GM18502 (cell line): ENCODE measurements around the gene RBCK1.

ENCODE experiments used
- ATAC-seq: cut with Tn5 transposase; IDR thresholded peaks from one replicate; pipeline ENCODE4 v1.9.1; 2021; ENCODE audit warnings: mild to moderate bottlenecking; ENCODE audit not compliant: unreplicated experiment, poor library complexity

The RBCK1 gene

DNA sequence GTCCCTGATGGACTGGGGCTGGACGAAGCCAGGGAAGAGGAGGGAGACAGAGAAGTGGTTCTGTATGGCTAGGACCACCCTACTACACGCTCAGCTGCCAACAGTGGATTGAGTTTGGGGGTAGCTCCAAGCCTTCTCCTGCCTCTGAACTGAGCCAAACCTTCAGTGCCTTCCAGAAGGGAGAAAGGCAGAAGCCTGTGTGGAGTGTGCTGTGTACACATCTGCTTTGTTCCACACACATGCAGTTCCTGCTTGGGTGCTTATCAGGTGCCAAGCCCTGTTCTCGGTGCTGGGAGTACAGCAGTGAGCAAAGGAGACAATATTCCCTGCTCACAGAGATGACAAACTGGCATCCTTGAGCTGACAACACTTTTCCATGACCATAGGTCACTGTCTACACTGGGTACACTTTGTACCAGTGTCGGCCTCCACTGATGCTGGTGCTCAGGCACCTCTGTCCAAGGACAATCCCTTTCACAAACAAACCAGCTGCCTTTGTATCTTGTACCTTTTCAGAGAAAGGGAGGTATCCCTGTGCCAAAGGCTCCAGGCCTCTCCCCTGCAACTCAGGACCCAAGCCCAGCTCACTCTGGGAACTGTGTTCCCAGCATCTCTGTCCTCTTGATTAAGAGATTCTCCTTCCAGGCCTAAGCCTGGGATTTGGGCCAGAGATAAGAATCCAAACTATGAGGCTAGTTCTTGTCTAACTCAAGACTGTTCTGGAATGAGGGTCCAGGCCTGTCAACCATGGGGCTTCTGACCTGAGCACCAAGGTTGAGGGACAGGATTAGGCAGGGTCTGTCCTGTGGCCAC is 11.3 kb upstream of the RBCK1 start:
- no peak for ATAC-seq

DNA sequence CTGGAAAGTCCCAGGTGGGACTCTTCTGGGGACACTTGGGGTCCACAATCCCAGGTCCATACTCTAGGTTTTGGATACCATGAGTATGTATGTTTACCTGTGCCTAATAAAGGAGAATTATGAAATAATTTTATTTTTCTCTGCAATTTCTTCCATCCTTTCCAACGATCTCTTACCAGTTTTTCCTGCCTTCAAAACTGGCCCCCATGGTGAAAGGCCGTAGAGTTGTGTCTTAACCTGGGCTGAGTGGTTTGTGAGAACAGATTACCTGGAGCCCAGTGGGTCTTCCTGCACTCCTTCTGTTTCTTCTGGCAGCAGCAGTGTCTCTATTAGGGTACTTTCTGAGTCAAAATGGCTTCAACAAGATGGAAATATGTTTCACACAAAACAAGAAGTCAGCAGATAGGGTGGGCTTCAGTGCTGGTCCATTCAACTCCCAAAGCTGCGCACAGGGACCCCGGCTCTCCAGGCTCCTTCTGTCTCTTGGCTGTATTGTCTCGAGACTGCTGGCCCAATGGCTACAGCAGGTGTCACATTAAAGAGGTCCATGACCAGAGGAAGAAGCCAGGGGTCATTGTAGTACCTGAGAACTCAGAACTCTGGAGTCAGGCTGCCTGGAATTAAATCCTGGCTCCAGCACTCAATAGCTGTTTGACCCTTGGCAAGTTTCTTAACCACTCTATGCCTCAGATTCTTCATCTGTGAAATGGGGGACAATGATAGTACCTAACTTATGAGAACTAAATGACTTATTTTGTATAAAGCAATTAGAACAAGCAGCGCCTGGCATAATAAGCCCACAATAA is 10.5 kb upstream of the RBCK1 start:
- ATAC-seq = no peak

DNA sequence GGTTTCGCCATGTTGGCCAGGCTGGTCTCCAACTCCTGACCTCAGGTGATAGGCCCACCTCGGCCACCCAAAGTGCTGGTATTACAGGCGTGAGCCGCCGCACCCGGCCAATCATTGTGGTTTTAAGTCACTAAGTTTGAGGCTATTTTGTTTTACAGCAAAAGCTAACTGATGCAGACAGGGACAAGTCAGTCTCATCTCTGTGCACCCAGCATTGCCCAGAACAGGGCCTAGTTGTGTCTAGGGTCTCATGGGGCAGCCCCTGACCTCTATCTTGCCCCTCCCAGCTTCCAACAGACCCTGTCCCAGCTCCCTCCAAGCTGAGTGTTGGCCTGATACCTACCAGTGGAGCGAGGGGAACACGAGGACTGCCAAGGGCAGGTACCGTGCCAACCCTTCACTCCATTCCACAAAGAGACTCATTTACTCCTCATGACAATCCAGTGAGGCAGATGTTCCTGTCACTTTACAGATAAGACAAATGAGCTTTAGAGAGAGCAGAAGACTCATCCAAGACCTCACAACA is 8.9 kb upstream of the RBCK1 start:
- no peak for ATAC-seq

DNA sequence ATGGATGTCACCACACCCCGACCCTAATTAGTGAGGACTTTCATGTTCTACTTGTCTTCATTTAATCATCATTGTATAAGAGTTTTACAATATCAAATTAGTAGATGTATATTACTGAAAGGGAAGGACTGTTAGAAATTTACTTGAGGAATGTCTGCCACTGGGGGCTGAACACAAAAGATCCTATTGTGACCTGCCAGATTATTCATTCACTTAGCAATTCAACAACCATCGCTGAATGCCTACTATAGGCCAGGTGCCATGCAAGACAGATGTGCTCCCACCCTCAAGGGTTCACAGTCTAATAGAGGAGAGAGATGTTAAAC is 8.0 kb upstream of the RBCK1 start:
- no peak for ATAC-seq

DNA sequence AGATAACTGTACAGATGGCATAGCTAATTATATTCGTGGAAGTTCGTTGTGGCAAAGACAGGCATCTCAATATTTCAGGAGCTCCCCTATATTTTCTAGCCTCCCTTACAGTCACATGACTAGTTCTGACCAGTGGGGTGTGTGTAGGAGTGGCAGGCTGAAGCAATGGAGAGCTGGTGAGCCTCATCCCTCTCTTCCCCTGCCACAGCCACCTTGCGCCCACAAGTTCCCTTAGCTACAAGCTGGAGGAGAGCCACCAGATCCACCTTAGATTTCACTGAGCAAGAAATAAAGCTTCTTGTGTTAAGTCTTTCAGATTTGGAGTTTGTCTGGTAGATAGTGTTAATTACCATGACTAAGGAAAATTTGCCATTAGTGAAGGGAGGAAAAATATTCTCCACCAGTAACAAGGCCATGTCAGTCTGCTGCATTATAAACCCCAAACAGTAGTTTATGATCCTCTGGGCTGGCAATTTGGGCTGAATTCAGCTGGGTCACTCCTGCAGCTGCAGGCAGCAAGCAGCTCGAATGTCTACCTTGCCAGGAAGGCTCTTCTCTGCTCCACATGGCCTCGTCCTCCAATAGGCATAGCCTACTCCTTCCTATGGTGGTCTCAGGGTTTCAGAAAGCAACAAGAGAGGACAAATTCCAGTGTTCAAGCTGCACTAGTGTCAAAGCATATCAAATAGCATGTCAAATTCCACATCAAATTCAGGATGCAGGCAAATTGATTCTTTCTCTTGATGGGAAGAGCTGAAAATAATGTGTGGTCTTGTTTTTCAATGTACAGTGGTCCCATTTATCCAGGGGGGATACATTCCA is 7.4 kb upstream of the RBCK1 start:
- no peak for ATAC-seq

DNA sequence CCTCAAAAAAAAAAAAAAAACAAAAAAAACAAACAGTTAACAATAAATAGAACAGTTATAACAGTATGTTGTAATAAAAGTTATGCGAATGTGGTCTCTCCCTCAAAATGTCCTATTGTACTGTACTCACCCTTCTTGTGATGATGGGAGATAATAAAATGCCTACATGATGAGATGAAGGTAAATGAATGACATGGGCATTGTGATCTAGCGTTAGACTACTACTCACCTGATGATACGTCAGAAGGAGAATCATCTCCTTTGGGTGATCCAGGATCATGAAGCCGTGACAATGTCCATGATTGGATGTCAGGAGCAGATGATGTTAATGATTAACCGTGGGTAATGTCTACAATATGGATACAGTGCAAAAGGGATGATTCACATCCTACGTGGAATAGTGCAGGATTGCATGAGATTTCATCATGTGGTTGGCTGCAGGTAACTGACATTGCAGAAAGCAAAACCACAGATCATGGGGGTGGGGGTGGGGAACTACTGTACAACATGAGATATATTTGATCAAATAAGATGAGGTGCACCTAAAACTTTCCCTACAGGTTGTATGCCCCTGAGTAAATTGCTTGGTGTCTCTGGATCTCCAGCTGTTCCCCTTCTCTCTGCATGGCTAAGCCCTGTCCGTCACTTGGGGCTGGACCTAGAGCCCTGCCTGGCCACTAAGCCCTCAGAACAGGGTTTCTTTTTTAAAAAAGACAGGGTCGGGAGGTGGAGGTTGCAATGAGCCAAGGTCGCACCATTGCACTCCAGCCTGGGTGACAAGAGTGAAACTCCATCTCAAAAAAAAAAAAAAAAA is 6.2 kb upstream of the RBCK1 start:
- ATAC-seq = no peak

DNA sequence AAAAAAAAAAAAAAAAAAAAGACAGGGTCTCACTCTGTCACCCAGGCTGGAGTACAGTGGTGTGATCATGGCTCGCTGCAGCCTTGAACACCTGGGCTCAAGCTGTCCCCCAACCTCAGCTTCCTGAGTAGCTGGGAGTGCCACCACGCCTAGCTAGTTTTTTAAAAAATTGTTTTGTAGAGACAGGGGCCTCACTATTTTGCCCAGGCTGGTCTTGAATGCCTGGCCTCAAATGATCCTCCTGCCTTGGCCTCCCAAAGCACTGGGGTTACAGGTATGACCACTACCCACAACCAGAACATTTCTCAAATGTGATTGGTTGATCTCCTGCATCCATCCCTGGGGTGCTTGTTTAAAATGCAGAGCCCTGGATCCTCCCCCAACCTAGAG is 5.6 kb upstream of the RBCK1 start:
- no peak for ATAC-seq

DNA sequence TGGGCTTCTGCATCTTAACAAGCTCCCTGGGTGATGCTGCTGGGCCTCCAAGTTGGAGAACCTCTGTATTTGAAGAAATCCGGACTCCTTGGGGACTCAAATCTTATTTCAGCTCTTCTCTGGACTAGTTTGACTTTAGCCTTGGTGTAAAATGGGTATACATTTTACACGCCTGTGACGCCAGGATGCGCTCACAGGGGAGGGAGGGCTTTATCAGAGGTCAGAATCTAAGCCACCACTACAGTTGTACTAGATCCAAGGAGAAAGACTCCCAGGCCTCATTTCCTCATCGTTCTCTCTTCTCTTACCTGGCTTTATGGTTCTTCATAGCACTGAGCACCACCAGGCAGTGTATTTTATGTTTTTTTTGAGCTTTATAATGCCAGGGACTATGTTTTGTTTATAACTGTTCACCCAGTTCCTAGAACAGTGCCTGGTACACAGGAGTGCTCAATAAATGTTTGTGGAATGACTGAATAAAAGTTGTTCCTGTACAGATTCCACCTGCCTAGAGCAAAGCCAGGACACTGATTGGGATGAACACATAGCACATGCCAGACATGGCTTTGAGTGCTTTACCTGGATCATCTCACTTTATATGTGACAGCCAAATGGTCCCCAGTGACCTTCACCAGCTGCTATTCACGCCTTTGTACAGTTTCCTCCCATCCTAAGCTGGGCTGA is 5.1 kb upstream of the RBCK1 start:
- ATAC-seq = no peak

DNA sequence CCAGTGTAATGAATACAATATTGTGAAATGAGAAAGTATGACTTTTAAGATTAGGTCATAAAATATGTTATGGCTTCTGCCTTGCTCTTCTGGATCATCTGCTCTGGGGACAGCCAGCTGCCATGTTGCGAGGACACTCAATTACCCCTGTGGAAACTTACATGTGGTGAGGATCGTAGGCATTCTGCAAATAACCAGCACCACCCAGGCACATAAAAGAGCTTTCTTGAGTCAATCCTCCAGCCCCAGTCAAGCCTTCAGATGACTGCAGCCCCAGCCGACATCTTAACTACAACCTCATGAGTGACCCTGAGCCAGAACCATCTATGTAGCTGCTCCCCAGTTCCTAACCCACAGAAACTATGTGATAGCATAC is 4.5 kb upstream of the RBCK1 start:
- ATAC-seq = no peak

DNA sequence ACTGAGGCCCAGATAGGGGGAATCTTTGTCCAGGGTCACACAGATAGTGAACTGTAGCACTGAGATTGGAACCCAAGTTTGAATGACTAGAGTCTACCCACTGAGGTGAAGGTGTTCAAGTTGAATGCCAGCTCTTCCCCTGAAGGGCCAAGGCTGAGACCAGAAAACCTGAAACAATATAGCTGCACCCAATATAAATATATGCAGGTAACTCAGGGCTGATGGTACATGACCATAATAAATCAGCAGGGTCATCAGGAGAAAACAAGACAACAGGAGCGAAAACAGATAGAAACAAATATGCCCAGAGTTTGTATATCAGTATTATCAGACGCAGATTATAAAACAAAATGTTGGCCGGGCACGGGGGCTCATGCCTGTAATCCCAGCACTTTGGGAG is 4.0 kb upstream of the RBCK1 start:
- no peak for ATAC-seq

DNA sequence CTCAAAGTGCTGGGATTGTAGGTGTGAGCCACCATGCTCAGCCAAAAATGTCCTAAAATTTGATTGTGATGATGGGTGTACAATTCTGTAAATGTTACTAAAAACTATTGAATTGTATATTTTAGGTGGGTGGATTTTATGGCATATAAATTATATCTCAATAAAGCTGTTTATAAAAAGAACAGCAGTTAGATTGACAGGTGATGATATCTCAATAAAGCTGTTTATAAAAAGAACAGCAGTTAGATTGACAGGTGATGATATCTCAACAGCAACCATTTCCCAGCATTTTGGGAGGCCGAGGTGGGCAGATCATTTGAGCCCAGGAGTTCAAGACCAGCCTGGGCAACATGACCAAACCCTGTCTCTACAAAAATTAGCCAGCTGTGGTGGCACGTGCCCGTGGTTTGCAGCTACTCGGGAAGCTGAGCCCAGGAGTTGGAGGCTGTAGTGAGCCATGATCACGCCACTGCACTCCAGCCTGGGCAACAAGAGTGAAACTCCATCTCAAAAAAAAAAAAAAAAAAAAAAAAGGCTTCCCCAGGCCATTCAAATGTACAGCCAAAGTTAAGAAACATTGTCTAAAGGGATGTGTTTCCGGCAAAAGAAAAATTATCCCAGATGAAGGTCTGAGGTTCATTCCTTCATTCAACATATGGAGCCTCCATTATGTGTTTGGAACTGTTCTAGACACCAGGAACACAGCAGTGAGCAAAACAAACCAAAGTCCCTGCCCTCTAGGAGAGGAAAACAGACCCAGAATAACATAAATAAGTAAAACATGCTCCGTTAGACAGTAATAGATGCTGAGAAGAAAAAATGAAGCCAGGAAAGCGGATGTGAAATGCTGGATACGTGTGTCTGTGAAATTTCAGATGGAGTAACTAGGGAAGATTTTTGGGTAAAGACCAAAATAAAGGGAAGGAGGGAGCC is 1.6 kb upstream of the RBCK1 start:
- no peak for ATAC-seq

DNA sequence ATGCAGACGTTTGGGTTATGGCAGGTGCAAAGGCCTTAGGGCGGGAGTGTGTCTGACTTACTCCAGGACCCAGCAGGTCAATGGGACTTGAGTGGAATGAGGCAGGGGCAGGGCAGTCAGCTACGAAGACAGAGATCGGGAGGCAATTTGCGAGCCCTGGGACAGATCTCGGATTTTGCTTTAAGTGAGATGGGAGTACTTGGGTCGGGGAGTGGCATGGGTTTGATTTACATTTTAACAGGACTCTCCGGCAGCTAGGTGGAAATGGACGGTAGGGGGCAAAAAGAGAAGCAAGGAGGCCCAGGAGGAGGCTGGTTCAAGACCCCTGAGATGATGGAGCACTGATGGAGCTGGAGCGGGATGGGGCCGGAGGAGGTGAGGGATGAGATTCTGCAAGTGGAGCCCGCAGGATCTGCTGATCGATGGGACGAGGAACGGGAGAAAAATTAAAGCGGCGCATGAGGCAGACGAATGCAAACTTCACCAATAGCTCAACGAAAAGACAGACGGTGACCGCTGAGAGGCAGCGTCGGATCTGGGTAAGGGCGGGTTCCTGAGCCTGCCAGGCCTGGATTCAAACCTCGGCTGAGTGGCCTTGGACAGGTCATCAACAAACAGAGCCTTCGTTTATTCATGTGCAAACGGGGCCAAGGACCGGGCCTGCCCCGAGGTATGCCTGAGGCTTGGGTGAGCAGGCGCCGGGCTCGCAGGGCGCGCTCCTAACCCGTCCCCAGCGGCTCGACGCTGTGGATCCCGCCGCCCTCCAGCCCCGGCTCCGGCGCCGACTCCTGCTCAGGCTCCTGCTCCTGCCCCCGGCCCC is 756 bp upstream of the RBCK1 start:
- peak; percentile 71 for ATAC-seq

DNA sequence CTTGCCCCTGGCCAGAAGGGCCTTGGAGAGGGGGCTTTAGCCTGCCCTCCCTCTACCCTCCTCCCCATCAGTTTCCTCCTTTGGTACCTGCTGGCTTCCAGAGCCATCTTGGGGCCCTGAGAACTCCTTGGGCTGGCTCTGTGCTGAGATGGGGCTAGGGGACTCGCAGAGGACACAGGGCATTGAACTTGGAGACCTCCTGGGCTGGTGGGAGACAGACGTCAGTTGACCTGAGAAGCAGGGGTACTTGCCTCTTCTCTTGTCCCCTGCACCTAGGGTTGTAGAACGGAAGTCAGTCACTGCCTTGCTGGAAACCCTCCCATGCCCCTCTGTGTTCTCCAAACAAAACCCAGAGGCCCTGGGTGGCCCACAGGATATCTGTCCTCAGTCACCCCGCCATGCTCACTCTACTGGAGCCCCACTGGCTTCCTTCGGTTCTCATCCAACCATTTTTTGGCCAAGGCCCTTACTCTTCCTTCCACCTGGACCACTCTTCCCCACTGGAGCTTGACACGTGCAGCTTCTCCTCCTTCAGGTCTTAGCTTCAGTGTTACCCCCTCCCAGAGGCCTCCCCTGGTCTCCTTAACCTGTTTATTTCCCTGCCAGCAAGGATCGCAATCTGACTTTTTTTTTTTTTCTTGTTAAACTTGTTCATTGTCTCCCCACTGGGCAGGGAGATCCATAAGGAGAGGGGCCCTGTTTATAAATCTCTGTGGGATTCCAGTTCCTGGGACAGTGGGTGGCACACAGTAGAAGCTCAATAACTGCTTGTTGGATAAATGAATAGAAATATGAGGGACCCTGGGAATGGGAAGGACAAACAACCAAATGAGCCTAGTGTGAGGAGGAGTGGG is 971 bp downstream of the RBCK1 start:
- peak; percentile 28 for ATAC-seq

DNA sequence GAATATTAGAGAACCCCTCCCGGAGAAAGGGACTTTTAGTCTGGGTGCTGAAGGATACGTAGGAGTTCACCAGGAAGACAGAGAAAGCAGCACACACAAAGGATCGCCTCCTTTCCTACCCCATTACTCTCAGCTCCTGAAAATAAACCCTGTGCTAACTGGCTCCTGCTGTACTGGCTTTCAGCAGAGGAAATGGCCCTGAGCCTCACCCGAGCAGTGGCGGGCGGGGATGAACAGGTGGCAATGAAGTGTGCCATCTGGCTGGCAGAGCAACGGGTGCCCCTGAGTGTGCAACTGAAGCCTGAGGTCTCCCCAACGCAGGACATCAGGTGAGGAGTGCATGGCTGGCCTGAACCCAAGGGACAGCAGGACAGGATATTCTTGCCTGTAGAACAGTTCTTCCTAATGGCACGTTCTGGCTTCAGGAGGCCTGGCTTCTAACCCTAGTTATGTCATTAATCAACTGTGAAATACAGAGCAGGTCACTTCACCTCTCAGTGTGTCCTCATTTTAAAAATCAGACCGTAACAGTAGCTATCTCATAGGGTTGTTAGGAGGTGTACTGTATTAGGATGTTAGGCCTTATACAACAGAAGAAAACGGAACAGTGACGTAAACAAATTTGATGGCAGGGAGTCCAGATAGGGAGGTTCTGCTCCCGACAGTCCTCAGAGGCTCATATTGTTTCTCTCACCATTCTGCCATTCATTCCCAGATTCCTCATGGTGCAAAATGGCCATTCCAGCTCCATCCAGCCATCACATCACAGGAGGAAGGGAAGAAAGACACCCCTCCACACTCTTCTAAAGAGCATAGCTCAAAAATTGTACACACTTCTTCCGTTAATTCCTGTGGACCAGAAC is 1.8 kb downstream of the RBCK1 start:
- no peak for ATAC-seq

DNA sequence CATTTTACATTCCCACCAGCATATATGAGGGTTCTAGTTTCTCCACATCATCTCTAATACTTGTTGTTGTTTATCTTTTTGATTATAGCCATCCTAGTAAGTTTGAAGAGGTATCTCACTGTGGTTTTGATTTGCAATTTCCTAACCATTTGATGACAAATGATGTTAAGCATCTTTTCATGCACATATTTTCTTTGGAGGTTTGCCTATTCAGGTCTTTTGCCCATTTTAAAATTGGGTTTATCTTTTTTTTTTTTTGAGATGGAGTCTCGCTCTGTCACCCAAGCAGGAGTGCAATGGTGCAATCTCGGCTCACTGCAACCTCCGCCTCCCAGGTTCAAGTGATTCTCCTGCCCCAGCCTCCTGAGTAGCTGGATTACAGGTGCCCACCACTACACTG is 4.0 kb downstream of the RBCK1 start:
- ATAC-seq = no peak

DNA sequence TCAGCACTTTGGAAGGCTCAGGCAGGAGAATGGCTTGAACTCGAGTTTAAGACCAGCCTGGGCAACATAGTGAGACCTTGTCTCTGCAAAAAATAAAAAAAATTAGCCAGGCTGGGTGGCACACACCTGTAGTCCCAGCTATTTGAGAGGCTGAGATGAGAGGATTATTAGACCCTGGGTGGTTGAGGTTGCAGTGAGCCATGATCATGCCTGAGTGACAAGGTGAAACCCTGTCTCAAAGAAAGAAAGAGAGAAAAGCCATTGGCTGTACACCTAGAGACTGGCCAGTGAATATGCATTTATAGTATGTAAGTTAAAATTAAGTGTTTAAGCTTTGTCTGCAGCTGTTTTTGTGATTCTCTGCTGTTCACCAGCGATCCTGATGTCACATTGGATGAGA is 6.1 kb downstream of the RBCK1 start:
- no peak for ATAC-seq
